SHP77 (cell line): ENCODE measurements around the gene TTI1.

ENCODE experiments used
- DNase-seq, 2 experiments: peaks; one replicate each; lab custom pipeline; 2025; lab: John Stamatoyannopoulos, UW

The TTI1 gene

GRCh38 chr20:37937686-37938085 is 95.6 kb downstream of the TTI1 start:
- DNase-seq, result no peak

DNA sequence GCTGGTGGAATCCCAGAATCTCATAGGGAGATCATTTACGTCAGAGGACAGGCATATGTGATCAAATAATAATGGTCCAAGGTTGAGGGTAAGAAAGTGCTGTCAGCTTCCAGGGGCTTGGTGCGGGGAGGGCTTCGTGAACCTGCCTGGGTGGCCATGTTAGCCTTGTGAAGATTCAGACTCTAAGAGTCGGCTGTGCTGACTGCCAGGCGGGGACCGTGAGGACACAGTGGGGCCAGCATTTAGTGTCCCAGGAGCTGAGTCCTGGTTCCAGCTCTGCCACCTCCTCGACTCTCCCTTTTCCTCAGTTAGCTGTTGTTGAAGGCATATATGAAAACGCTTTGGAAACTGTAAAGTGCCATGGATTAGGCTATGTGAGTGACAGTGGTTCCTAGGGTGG is 96.8 kb downstream of the TTI1 start:
- no peak for DNase-seq

GRCh38 chr20:37936041-37936440 is 97.2 kb downstream of the TTI1 start:
- DNase-seq, result no peak

DNA sequence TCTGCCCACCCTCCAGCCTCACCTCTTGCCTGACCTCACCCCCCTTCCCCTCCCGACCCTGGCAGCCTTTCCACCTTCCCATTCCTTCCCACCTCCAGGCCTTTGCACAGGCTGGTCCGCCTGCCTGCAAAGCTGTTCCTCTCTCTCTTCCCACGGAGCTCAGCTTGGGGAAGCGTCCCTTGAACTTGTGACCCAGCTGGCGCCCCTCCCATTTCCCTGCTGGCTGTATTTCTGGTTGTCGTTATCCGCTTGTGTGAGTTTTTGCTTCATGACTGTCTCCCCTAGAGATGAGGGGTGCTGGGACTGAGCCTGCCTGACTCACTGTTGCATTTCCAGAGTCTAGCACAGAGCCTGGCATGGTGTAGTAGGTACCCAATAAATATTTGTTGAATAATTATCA is 97.8 kb downstream of the TTI1 start:
- no peak for DNase-seq

DNA sequence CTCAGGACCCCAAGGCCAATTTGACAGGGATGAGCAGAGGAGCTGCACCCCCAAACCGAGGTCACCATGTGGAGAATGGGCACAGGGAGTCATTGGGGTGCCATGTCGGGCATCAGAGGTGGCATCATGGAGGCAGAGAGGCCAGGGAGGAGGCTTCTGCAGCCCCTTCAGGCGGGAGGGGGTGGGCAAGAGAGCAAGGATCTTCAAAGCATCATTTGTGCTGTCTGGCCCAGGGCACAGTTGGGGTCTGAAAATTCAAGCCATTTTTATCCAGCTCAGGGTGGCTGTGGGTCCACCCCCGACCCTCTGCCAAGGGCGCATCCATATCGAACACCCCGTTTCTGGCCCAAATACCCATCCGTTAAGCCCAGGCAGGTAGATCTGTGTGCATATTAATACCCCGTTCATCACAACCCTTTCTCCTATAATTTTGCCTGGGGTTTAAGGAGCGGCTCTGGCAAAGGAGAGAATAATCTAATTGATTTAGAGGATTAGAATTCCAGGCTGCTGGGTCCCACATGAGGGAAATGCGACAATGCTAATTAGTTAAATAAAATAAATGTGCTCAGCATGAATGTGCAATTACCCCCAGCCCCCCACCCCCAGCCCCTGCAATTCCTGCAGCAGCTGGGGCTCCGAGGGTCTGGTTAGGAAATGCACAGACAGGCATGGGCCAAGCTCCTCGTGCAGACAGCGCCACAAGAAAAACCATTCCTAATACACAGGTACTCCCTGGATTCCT is 98.5 kb downstream of the TTI1 start:
- DNase-seq, result no peak

DNA sequence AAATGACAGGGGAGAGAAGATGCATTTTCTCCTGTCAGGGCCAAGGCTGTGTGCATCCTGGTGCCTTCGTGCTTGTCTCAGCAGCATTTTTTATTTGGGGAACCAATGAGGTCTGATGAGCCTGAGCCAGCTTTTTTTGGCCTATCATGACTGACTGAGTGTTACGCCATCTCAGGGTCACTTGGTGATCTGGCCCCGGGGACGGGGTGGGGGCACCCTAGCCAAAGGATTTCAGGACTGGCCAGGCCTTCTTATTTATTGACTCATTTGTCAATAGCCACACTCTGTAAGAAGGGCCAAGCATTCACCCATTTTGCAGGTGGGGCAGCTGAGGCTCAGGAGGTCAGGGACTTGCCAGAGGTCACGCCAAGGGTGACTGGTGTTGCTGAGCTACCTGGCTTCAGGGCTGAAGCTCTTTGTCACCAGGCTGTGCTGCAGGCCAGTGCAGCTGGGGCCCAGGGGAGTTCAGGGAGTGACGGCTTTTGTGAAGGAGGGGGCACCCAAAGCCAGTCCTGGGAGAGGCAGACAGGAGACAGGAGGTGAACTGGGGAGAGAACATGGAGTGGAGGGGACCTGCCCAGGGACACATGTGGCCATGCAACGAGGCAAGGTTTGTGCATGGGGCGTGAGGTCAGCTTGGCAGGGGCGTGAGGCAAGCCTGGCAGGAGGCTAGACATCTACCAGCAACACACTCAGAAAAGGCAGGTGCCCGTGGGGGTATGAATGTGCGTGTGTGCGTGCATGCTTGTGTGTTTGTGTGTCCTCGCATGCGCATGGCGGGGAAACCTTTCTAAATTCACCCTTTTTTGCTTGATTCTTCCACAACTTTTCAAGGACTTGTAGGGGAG is 99.2 kb downstream of the TTI1 start:
- no peak for DNase-seq
